Endothelial cell of umbilical vein (primary cell): ENCODE data around the gene VDR. TPM values are rescaled to one million over a fixed set of nuclear protein-coding genes. Genes with fewer than 3 reads are reported as not detected.

Experiments used
- BruUV-seq: library from RNA; stranded (reverse); fragments of 400-500 nt; replicated peaks from 2 replicates; lab custom pipeline; 2021; lab: Mats Ljungman, UMichigan
- CTCF ChIA-PET: fragments of 300-600, 350-600 bp; sonication (Branson Sonifier 250); formaldehyde crosslinking; loops from one replicate; lab custom pipeline; 2021; ENCODE audit warnings: antibody characterized with exemption, inconsistent platforms; lab: Charles Lee
- POLR2A ChIA-PET: fragments of 300-600, 350-600 bp; sonication (Branson Sonifier 250); formaldehyde crosslinking; loops from one replicate; lab custom pipeline; 2021; ENCODE audit warnings: antibody characterized with exemption, inconsistent platforms; lab: Charles Lee
- DNase-seq: peaks from one replicate; pipeline ENCODE4 v3.0.0-alpha.2; 2011; ENCODE audit warnings: low read depth, low spot score
- FAIRE-seq: peaks from 2 replicates; lab custom pipeline; 2011; peaks lifted over from hg19 to GRCh38; lab: Jason Lieb, UNC
- H2AFZ ChIP-seq: 2 replicates; pipeline ENCODE4 v1.6.0; 2012; ENCODE audit warnings: low read depth, low read length, control low read depth, inconsistent platforms
- H3K27ac ChIP-seq: 2 replicates; pipeline ENCODE4 v1.5.1; 2011; ENCODE audit warnings: low read depth, mild to moderate bottlenecking, control low read depth, low read length, moderate library complexity; ENCODE audit not compliant: insufficient read depth
- H3K27me3 ChIP-seq, 2 experiments: 2 replicates each; pipeline versions ENCODE4 v1.6.0 to v1.6.1; 2011; ENCODE audit warnings: low read length in 2 of 2, mixed read lengths in 1 of 2; ENCODE audit not compliant: control insufficient read depth in 2 of 2, insufficient read depth in 2 of 2
- H3K36me3 ChIP-seq, 2 experiments: 2 replicates in 1 of 2; 3 replicates in 1 of 2; pipeline ENCODE4 v1.5.1; 2011; ENCODE audit warnings: low read length in 2 of 2, mild to moderate bottlenecking in 1 of 2, moderate library complexity in 1 of 2; ENCODE audit not compliant: control insufficient read depth in 2 of 2, insufficient read depth in 2 of 2; ENCODE audit errors: extremely low read depth in 1 of 2
- H3K4me1 ChIP-seq: 3 replicates; pipeline ENCODE4 v1.5.1; 2011; ENCODE audit warnings: mild to moderate bottlenecking, low read length; ENCODE audit not compliant: control insufficient read depth, insufficient read depth; ENCODE audit errors: extremely low read depth
- H3K4me2 ChIP-seq: 2 replicates; pipeline ENCODE4 v1.6.1; 2011; ENCODE audit warnings: low read length, control low read depth, mixed read lengths; ENCODE audit not compliant: insufficient read depth
- H3K4me3 ChIP-seq, 3 experiments: fragments of 200-600 bp in 1 of 3; sonication (generic), shearing (Covaris generic) in 1 of 3; replicated peaks in 1 of 3; 2 replicates each; pipeline ENCODE4 v1.5.1; 2011 to 2016; ENCODE audit warnings: control low read depth in 3 of 3, low read length in 3 of 3, mild to moderate bottlenecking in 2 of 3, inconsistent platforms in 1 of 3, low read depth in 1 of 3, moderate library complexity in 1 of 3; ENCODE audit not compliant: insufficient read depth in 1 of 3
- H3K79me2 ChIP-seq: 2 replicates; pipeline ENCODE4 v1.6.0; 2012; ENCODE audit warnings: low read length, inconsistent platforms; ENCODE audit not compliant: control insufficient read depth, insufficient read depth
- H3K9ac ChIP-seq: replicated peaks from 2 replicates; pipeline ENCODE3; 2011; ENCODE audit warnings: low read length, control low read depth; ENCODE audit not compliant: insufficient read depth; ENCODE audit errors: extremely low read depth
- H3K9me1 ChIP-seq: replicated peaks from 3 replicates; pipeline ENCODE4 v1.6.0; 2011; ENCODE audit warnings: mild to moderate bottlenecking, low read length; ENCODE audit not compliant: control insufficient read depth, insufficient read depth; ENCODE audit errors: extremely low read depth
- H3K9me3 ChIP-seq: replicated peaks from 2 replicates; pipeline ENCODE4 v1.5.1; 2012; ENCODE audit warnings: low read length, inconsistent platforms; ENCODE audit not compliant: control insufficient read depth, insufficient read depth
- H4K20me1 ChIP-seq: replicated peaks from 2 replicates; pipeline ENCODE3; 2011; ENCODE audit warnings: mild to moderate bottlenecking, low read length; ENCODE audit not compliant: control insufficient read depth, insufficient read depth; ENCODE audit errors: extremely low read depth
- CTCF ChIP-seq, 2 donors: IDR thresholded peaks; 1 replicate in 1 of 2; 2 replicates in 1 of 2; pipeline ENCODE4 v1.5.1; 2011; ENCODE audit warnings: low read length in 2 of 2, mild to moderate bottlenecking in 2 of 2, moderate library complexity in 2 of 2, control low read depth in 1 of 2, inconsistent platforms in 1 of 2, low read depth in 1 of 2; ENCODE audit not compliant: insufficient read depth in 1 of 2; ENCODE audit errors: extremely low read depth in 1 of 2
- EZH2 ChIP-seq: IDR thresholded peaks from 2 replicates; pipeline ENCODE4 v1.6.1; 2012; ENCODE audit warnings: borderline replicate concordance, low read depth, mild to moderate bottlenecking, moderate library complexity, low read length, inconsistent platforms; ENCODE audit not compliant: severe bottlenecking
- FOS ChIP-seq: IDR thresholded peaks from 2 replicates; pipeline ENCODE4 v1.6.1; 2011; ENCODE audit warnings: mild to moderate bottlenecking, low read length, moderate library complexity, borderline replicate concordance; ENCODE audit not compliant: insufficient read depth
- GATA2 ChIP-seq: IDR thresholded peaks from 2 replicates; pipeline ENCODE4 v1.7.0; 2011; ENCODE audit warnings: low read depth, mild to moderate bottlenecking, moderate library complexity, mixed read lengths, low read length; ENCODE audit not compliant: insufficient read length, insufficient read depth
- JUN ChIP-seq: IDR thresholded peaks from 2 replicates; pipeline ENCODE4 v1.6.1; 2011; ENCODE audit warnings: borderline replicate concordance, low read depth; ENCODE audit not compliant: insufficient read length, insufficient read depth
- MAX ChIP-seq: IDR thresholded peaks from 2 replicates; pipeline ENCODE4 v1.6.1; 2011; ENCODE audit not compliant: insufficient read depth, insufficient read length
- MYC ChIP-seq: IDR thresholded peaks from one replicate; pipeline ENCODE4 v1.6.1; 2011; ENCODE audit warnings: mild to moderate bottlenecking, low read depth, low read length
- POLR2A ChIP-seq: IDR thresholded peaks from 2 replicates; pipeline ENCODE4 v1.6.1; 2012; ENCODE audit warnings: low read depth, mild to moderate bottlenecking, control low read depth, low read length
- POLR2AphosphoS5 ChIP-seq: IDR thresholded peaks from 2 replicates; pipeline ENCODE4 v1.6.1; 2012; ENCODE audit warnings: low read depth, mild to moderate bottlenecking, control low read depth, low read length, moderate library complexity; ENCODE audit not compliant: insufficient read depth
- dilution Hi-C: fragments of 300-500 bp; cut with MboI; formaldehyde crosslinking; loops from one replicate; pipeline ENCODE4 v1.15.0; 2019; ENCODE audit warnings: low sequenced_read_pairs; ENCODE audit not compliant: extremely low pct_ligation_motif_present
- intact Hi-C: fragments of 100-400 bp; cut with micrococcal nuclease; formaldehyde crosslinking; loops from one replicate; pipeline ENCODE4 v1.10.0; 2022
- polyA plus RNA-seq, 4 experiments: library from polyadenylated mRNA; depleted of rRNA in 3 of 4; stranded (reverse) in 3 of 4; unstranded in 1 of 4; fragments of >200 nt; gene quantifications; 2 replicates each; pipeline versions ENCODE4 v1.2.1 to v1.2.3, GENCODE V29; 2011 to 2012; ENCODE audit warnings: missing spikeins in 1 of 4
- total RNA-seq: library from RNA; stranded (reverse); gene quantifications from 2 replicates; pipeline ENCODE4 v1.2.3, GENCODE V29; 2021

Gene VDR
- total and polyA plus RNA-seq, 2 donors (not counting 3 experiments of a cell fraction or from before 2014, with no cell fraction given): 0.73 to 0.91 TPM

GRCh38 chr12:47903151-47903611 lies 1.6 kb downstream of the VDR start:
- no TSS peak for BruUV-seq
- intact Hi-C loops (no loop called here), dilution Hi-C loops (no loop called here)
- TF ChIP-seq MYC (no peak), MAX (no peak), EZH2 (no peak), GATA2 (no peak), POLR2A (no peak), FOS (no peak), CTCF (IDR thresholded peaks at IDR 0.05; ENCODE audit: extremely low read depth in 1 of 2, insufficient read depth in 1 of 2, low read depth in 1 of 2, low read length in 2 of 2) (no peak), POLR2AphosphoS5 (no peak), JUN (no peak)
- DNase-seq (no peak), FAIRE-seq (peak; percentile 31)
- Histone ChIP-seq H3K4me2 (no peak overlapping the region), H3K79me2 (no peaks in the 10 kb centered on the region), H3K9me1 (no peaks in the 10 kb centered on the region), H3K27me3 (peaks cover 24 to 32% of the 10 kb centered on the region in 2 experiments), H4K20me1 (no peaks in the 10 kb centered on the region), H3K27ac (no peak overlapping the region), H3K9ac (no peak overlapping the region), H3K4me3 (no peak overlapping the region), H3K4me1 (peaks cover 20% of the 10 kb centered on the region), H2AFZ (no peak overlapping the region), H3K9me3 (no peaks in the 10 kb centered on the region), H3K36me3 (no peaks in the 10 kb centered on the region)
- POLR2A ChIA-PET: no interaction called here
- CTCF ChIA-PET: no interaction called here
